ENCODE measurements around the gene SLC15A4.

DNA sequence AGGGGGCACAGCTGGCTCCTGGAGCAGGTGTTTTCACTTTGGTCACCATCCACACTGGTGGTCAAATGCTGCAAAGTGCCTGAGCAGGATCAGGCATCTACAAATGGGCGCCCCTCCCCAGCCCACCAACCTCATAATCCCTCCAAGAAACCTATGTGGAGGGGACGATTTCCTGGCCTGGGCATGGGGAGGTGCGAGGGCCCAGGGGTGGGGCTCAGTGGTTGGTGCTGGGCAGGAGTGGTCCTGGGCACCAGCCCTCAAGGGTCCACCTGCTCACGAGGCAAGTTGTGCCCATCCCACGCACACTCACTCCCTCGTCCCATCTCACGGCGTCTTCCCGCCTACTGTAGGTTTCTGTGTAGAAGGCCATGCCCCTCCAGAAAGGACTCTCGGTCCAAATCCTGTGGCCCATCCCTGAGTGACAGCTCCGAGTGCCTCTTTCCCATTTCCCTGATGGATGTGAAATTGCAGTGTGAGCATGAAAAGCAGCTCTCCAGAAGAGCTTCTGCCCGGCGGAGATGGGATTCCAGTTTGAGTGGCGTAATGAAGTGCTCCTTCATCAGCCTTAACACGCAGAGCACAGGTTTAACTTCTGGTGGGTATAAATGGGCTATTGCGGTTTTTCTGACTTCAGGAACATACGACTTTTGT, 36.9 kb downstream of the SLC15A4 start:
- TF ChIP-seq POLR2A (IDR thresholded peaks at IDR 0.05; ENCODE audit: low read length): no peak
- no peak for TF ChIP-seq EP300 (IDR thresholded peaks at IDR 0.05)
- no peak for TF ChIP-seq CEBPB (IDR thresholded peaks at IDR 0.05)
- no peak for TF ChIP-seq RAD21 (conservative IDR thresholded peaks at IDR 0.05 in 1 of 2, IDR thresholded peaks at IDR 0.05 in 1 of 2)
- no peak for TF ChIP-seq KDM5A (IDR thresholded peaks at IDR 0.05)
- TF ChIP-seq, protein P1, sequence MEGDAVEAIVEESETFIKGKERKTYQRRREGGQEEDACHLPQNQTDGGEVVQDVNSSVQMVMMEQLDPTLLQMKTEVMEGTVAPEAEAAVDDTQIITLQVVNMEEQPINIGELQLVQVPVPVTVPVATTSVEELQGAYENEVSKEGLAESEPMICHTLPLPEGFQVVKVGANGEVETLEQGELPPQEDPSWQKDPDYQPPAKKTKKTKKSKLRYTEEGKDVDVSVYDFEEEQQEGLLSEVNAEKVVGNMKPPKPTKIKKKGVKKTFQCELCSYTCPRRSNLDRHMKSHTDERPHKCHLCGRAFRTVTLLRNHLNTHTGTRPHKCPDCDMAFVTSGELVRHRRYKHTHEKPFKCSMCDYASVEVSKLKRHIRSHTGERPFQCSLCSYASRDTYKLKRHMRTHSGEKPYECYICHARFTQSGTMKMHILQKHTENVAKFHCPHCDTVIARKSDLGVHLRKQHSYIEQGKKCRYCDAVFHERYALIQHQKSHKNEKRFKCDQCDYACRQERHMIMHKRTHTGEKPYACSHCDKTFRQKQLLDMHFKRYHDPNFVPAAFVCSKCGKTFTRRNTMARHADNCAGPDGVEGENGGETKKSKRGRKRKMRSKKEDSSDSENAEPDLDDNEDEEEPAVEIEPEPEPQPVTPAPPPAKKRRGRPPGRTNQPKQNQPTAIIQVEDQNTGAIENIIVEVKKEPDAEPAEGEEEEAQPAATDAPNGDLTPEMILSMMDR (IDR thresholded peaks at IDR 0.05): no peak
- no peak for TF ChIP-seq HOXA7 (CRISPR knock-in tag; IDR thresholded peaks at IDR 0.05)
- TF ChIP-seq KDM1A (IDR thresholded peaks at IDR 0.05; ENCODE audit: low read depth): no peak
- no peak for TF ChIP-seq HDAC2 (IDR thresholded peaks at IDR 0.05)
- no peak for TF ChIP-seq CHD4 (IDR thresholded peaks at IDR 0.05; ENCODE audit: borderline replicate concordance)
- no peak for TF ChIP-seq POLR2AphosphoS2 (conservative IDR thresholded peaks at IDR 0.05; ENCODE audit: low read length)
- no peak for TF ChIP-seq SREBF2 (IDR thresholded peaks at IDR 0.05)
- TF ChIP-seq, protein P2, sequence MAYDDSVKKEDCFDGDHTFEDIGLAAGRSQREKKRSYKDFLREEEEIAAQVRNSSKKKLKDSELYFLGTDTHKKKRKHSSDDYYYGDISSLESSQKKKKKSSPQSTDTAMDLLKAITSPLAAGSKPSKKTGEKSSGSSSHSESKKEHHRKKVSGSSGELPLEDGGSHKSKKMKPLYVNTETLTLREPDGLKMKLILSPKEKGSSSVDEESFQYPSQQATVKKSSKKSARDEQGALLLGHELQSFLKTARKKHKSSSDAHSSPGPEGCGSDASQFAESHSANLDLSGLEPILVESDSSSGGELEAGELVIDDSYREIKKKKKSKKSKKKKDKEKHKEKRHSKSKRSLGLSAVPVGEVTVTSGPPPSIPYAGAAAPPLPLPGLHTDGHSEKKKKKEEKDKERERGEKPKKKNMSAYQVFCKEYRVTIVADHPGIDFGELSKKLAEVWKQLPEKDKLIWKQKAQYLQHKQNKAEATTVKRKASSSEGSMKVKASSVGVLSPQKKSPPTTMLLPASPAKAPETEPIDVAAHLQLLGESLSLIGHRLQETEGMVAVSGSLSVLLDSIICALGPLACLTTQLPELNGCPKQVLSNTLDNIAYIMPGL (CRISPR knock-in tag; IDR thresholded peaks at IDR 0.05; ENCODE audit: borderline replicate concordance): no peak
